Measurements from ENCODE around the gene GLIS1. TPM values are rescaled to one million over a fixed set of nuclear protein-coding genes. Genes with fewer than 3 reads are reported as not detected.

GLIS1 gene
- total and polyA plus RNA-seq, 10 of the 15 experiments (the other 5 are each of a cell fraction or from before 2014, with no cell fraction given), result not detected

DNA sequence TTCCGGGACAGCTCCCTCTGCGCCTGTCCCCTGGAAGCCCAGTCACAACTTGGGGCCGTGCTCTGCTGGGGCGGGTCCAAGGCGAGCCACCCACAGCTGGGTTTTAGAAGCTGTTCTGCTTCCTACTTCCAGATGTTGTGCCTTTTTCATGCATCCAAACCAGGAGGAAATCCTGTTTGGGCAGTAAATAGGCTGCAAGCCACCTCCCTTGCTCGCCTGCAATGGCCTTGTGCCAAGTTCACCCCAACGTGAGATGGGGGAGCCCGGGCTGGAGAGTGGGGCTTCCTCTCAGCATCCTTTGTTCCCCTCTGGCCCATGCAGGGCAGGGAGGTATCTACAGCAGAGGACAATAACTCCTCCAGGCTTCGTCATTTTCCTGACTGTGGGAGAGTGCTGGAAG lies 206.6 kb downstream of the GLIS1 start:
- no peak for DNase-seq (ENCODE audit: low read depth, low spot score)
- no peak overlapping the region for H3K4me3 ChIP-seq
- ChIA-PET CTCF (no interaction called here), SMC1A (ENCODE audit: uncharacterized antibody, unreplicated experiment) (no interaction called here), RAD21 (ENCODE audit: unreplicated experiment) (no interaction called here), POLR2A (no interaction called here)
- H3K9ac ChIP-seq (ENCODE audit: control insufficient read depth, insufficient read depth, low read length), result no peak overlapping the region
- H3K9me3 ChIP-seq (replicated peaks; ENCODE audit: control insufficient read depth, insufficient read depth, low read length), result no peaks in the 10 kb centered on the region
- H4K20me1 ChIP-seq (ENCODE audit: control insufficient read depth, insufficient read depth), result no peaks in the 10 kb centered on the region
- no peak overlapping the region for H2AFZ ChIP-seq (ENCODE audit: control insufficient read depth, low read depth, low read length)
- no peak overlapping the region for H3K27ac ChIP-seq (ENCODE audit: control insufficient read depth, insufficient read depth)
- in situ Hi-C loops (cut with MboI), result no loop called here
- H3K27me3 ChIP-seq (replicated peaks in 1 of 2; ENCODE audit: control insufficient read depth in 2 of 2, insufficient read depth in 2 of 2, low read length in 1 of 2), result peaks cover 0 to 2% of the 10 kb centered on the region in 2 experiments
- intact Hi-C loops (cut with micrococcal nuclease; ENCODE audit: unreplicated experiment), result no loop called here
- no peak for TF ChIP-seq TBL1XR1 (IDR thresholded peaks at IDR 0.05; ENCODE audit: low read depth, low read length)
- no peak for TF ChIP-seq ZNF217 (IDR thresholded peaks at IDR 0.05)
- TF ChIP-seq SIN3A (IDR thresholded peaks at IDR 0.05; ENCODE audit: low read depth, low read length), result no peak
- no peak for TF ChIP-seq ZSCAN29 (IDR thresholded peaks at IDR 0.05)
- no peak for TF ChIP-seq POLR2AphosphoS5 (IDR thresholded peaks at IDR 0.05; ENCODE audit: low read length)
- TF ChIP-seq EGR1 (IDR thresholded peaks at IDR 0.05; ENCODE audit: borderline replicate concordance in 1 of 2, low read depth in 2 of 2, low read length in 2 of 2), result no peak
- no peak for TF ChIP-seq ATF7 (IDR thresholded peaks at IDR 0.05; ENCODE audit: low read depth)
- no peak for TF ChIP-seq MEF2B (IDR thresholded peaks at IDR 0.05; ENCODE audit: partially characterized antibody, poor library complexity, severe bottlenecking)
- TF ChIP-seq, protein P1, sequence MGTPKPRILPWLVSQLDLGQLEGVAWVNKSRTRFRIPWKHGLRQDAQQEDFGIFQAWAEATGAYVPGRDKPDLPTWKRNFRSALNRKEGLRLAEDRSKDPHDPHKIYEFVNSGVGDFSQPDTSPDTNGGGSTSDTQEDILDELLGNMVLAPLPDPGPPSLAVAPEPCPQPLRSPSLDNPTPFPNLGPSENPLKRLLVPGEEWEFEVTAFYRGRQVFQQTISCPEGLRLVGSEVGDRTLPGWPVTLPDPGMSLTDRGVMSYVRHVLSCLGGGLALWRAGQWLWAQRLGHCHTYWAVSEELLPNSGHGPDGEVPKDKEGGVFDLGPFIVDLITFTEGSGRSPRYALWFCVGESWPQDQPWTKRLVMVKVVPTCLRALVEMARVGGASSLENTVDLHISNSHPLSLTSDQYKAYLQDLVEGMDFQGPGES (IDR thresholded peaks at IDR 0.05), result no peak
- no peak for TF ChIP-seq CREM (IDR thresholded peaks at IDR 0.05; ENCODE audit: low read depth)
- TF ChIP-seq SMAD1 (IDR thresholded peaks at IDR 0.05; ENCODE audit: low read depth, partially characterized antibody), result no peak
- TF ChIP-seq, protein P2, sequence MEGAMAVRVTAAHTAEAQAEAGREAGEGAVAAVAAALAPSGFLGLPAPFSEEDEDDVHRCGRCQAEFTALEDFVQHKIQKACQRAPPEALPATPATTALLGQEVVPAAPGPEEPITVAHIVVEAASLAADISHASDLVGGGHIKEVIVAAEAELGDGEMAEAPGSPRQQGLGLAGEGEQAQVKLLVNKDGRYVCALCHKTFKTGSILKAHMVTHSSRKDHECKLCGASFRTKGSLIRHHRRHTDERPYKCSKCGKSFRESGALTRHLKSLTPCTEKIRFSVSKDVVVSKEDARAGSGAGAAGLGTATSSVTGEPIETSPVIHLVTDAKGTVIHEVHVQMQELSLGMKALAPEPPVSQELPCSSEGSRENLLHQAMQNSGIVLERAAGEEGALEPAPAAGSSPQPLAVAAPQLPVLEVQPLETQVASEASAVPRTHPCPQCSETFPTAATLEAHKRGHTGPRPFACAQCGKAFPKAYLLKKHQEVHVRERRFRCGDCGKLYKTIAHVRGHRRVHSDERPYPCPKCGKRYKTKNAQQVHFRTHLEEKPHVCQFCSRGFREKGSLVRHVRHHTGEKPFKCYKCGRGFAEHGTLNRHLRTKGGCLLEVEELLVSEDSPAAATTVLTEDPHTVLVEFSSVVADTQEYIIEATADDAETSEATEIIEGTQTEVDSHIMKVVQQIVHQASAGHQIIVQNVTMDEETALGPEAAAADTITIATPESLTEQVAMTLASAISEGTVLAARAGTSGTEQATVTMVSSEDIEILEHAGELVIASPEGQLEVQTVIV (IDR thresholded peaks at IDR 0.05; ENCODE audit: borderline replicate concordance, partially characterized antibody), result no peak
- no peak for TF ChIP-seq BACH1 (IDR thresholded peaks at IDR 0.05; ENCODE audit: borderline replicate concordance)
- no peak for TF ChIP-seq BCL11A (IDR thresholded peaks at IDR 0.05; ENCODE audit: low read depth, low read length)
- no peak for TF ChIP-seq ZNF384 (IDR thresholded peaks at IDR 0.05; ENCODE audit: borderline replicate concordance, low read depth, low read length)
- no peak for TF ChIP-seq TCF12 (IDR thresholded peaks at IDR 0.05; ENCODE audit: low read depth, low read length)
- TF ChIP-seq, protein P3, sequence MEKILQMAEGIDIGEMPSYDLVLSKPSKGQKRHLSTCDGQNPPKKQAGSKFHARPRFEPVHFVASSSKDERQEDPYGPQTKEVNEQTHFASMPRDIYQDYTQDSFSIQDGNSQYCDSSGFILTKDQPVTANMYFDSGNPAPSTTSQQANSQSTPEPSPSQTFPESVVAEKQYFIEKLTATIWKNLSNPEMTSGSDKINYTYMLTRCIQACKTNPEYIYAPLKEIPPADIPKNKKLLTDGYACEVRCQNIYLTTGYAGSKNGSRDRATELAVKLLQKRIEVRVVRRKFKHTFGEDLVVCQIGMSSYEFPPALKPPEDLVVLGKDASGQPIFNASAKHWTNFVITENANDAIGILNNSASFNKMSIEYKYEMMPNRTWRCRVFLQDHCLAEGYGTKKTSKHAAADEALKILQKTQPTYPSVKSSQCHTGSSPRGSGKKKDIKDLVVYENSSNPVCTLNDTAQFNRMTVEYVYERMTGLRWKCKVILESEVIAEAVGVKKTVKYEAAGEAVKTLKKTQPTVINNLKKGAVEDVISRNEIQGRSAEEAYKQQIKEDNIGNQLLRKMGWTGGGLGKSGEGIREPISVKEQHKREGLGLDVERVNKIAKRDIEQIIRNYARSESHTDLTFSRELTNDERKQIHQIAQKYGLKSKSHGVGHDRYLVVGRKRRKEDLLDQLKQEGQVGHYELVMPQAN (conservative IDR thresholded peaks at IDR 0.05), result no peak
- TF ChIP-seq ZBED1 (IDR thresholded peaks at IDR 0.05; ENCODE audit: borderline replicate concordance), result no peak
- no peak for TF ChIP-seq HDGF (IDR thresholded peaks at IDR 0.05)
- no peak for TF ChIP-seq SRF (IDR thresholded peaks at IDR 0.05; ENCODE audit: low read depth in 2 of 2, low read length in 2 of 2)
- no peaks in the 10 kb centered on the region for H3K36me3 ChIP-seq (ENCODE audit: control insufficient read depth in 2 of 2, insufficient read depth in 2 of 2, low read length in 1 of 2)
- H3K4me2 ChIP-seq (ENCODE audit: control insufficient read depth, insufficient read depth), result no peak overlapping the region
- WGBS (ENCODE audit: insufficient coverage, insufficient replicate concordance, low lambda C conversion rate, missing lambda C conversion rate), result 15% methylated on average over 9 of the region's 9 CpGs
- no peak for ATAC-seq
- no peak for FAIRE-seq
- H3K4me1 ChIP-seq (ENCODE audit: control insufficient read depth, insufficient read depth, low read length), result no peaks in the 10 kb centered on the region
- no peaks in the 10 kb centered on the region for H3K79me2 ChIP-seq (ENCODE audit: control insufficient read depth, insufficient read depth, low read length)
- BruUV-seq (replicated peaks), result no TSS peak

Data from GM12878 (cell line).